Activated CD4-positive, CD25-positive, alpha-beta regulatory T cell (primary cell): Measurements from ENCODE around the gene INHBE.
"Not testable (repeated sequence)": the region's sequence is repeated elsewhere in the genome, so short reads cannot be mapped to it uniquely, and the experiment has no call there.

Experiments
- DNase-seq, 4 experiments: peaks; one replicate each; lab custom pipeline; 2025; lab: John Stamatoyannopoulos, UW

Gene INHBE

GRCh38 chr12:57441393-57441792 is 13.7 kb upstream of the INHBE start:
- not testable (repeated sequence) for DNase-seq

- DNase-seq: no peak
Measured at GRCh38 chr12:57441846-57442427, 13.2 kb upstream of the INHBE start.

- not testable (repeated sequence) for DNase-seq
Measured at GRCh38 chr12:57444337-57444736, 10.8 kb upstream of the INHBE start.

- no peak for DNase-seq
Measured at GRCh38 chr12:57444744-57445143, 10.4 kb upstream of the INHBE start.

- no peak for DNase-seq
Measured at GRCh38 chr12:57446292-57446960, 8.7 kb upstream of the INHBE start.

- DNase-seq: no peak
Measured at GRCh38 chr12:57448669-57449068, 6.4 kb upstream of the INHBE start.

GRCh38 chr12:57449375-57449774 is 5.7 kb upstream of the INHBE start:
- no peak for DNase-seq

GRCh38 chr12:57450057-57450456 is 5.0 kb upstream of the INHBE start:
- no peak for DNase-seq

GRCh38 chr12:57451233-57451778 is 3.8 kb upstream of the INHBE start:
- no peak for DNase-seq

GRCh38 chr12:57452181-57452936 is 2.7 kb upstream of the INHBE start:
- DNase-seq: no peak

- DNase-seq: peak in 3 of 4 experiments; percentile 11 to 39 (median 17)
Measured at GRCh38 chr12:57452937-57453509, 2.1 kb upstream of the INHBE start.

- DNase-seq: no peak
Measured at GRCh38 chr12:57454213-57454565, 918 bp upstream of the INHBE start.

GRCh38 chr12:57455374-57456144 is 452 bp downstream of the INHBE start:
- DNase-seq: no peak

- peak in 1 of 4 experiments; percentile 11 for DNase-seq
Measured at GRCh38 chr12:57456145-57456700, 1.1 kb downstream of the INHBE start.

GRCh38 chr12:57456737-57457490 is 1.8 kb downstream of the INHBE start:
- DNase-seq: no peak

- no peak for DNase-seq
Measured at GRCh38 chr12:57458665-57459054, 3.6 kb downstream of the INHBE start.

- DNase-seq: peak; percentile 79 to 89 (median 84)
Measured at GRCh38 chr12:57459055-57459749, 4.1 kb downstream of the INHBE start.

- DNase-seq: peak in 1 of 4 experiments; percentile 22
Measured at GRCh38 chr12:57459750-57460467, 4.8 kb downstream of the INHBE start, which contains the start of gene GLI1. Gene GLI1, plus strand, starts transcription at chr12:57459785. Its CDS starts 3,907 bp downstream, at chr12:57463692.

GRCh38 chr12:57460468-57460784 is 5.3 kb downstream of the INHBE start:
- DNase-seq: no peak
